Heart right ventricle (tissue), 16 donors: ENCODE measurements around the gene HRG. TPM values are rescaled to one million over a fixed set of nuclear protein-coding genes. Genes with fewer than 3 reads are reported as not detected.
A peak's percentile ranks its signal among the peaks of the same experiment; 100 is the strongest.
"Not testable (repeated sequence)": the region's sequence is repeated elsewhere in the genome, so short reads cannot be mapped to it uniquely, and the experiment has no call there.

ENCODE experiments used
- ATAC-seq, 8 donors: fragments of 200-7000 bp; cut with Tn5 transposase; one replicate each; pipeline ENCODE4 v1.9.1; 2020; ENCODE audit warnings: mild to moderate bottlenecking in 8 of 8, moderate library complexity in 8 of 8, moderate number of reproducible peaks in 1 of 8
- DNase-seq, 2 donors: peaks; one replicate each; pipeline ENCODE4 v3.0.0-alpha.2; 2020
- H3K27ac ChIP-seq, 10 donors: fragments of 200-600 bp; sonication (generic) in 2 of 10; one replicate each; pipeline versions ENCODE4 v1.5.0 to v1.8.0; 2020 to 2022; ENCODE audit warnings: mild to moderate bottlenecking in 3 of 10
- H3K27me3 ChIP-seq, 7 donors: fragments of 200-600 bp; one replicate each; pipeline ENCODE4 v1.8.0; 2021 to 2022; ENCODE audit warnings: mild to moderate bottlenecking in 2 of 7
- H3K36me3 ChIP-seq, 9 donors: fragments of 200-600 bp; sonication (generic) in 1 of 9; one replicate each; pipeline versions ENCODE4 v1.5.0 to v1.8.0; 2020 to 2022; ENCODE audit warnings: mild to moderate bottlenecking in 2 of 9
- H3K4me1 ChIP-seq, 9 donors: fragments of 200-600 bp; sonication (generic) in 1 of 9; one replicate each; pipeline versions ENCODE4 v1.5.0 to v1.8.0; 2020 to 2022; ENCODE audit warnings: mild to moderate bottlenecking in 4 of 9
- H3K4me3 ChIP-seq, 10 donors: fragments of 200-600 bp; sonication (generic) in 2 of 10; one replicate each; pipeline versions ENCODE4 v1.5.0 to v1.8.0; 2020 to 2022; ENCODE audit warnings: mild to moderate bottlenecking in 7 of 10, moderate library complexity in 2 of 10
- H3K9me3 ChIP-seq, 11 donors: fragments of 200-600 bp in 10 of 11; sonication (generic) in 2 of 11; one replicate each; pipeline versions ENCODE4 v1.5.0 to v1.8.0; 2013 to 2022; ENCODE audit warnings: mild to moderate bottlenecking in 2 of 11, control low read depth in 1 of 11, moderate library complexity in 1 of 11
- WGBS, 2 donors: extraction: QIAGEN DNeasy Blood & Tissue Kit; methylation state at CpG; one replicate each; pipeline ENCODE4 v1.1.7; 2013; ENCODE audit warnings: inconsistent platforms in 1 of 2; 5-methylcytosine and 5-hydroxymethylcytosine counted together
- intact Hi-C, 10 donors: fragments of 100-400 bp; cut with DNase I; formaldehyde crosslinking; loops; one replicate each; pipeline versions ENCODE4 v1.11.1 to v1.14.2; 2022
- polyA plus RNA-seq, 2 donors: library from polyadenylated mRNA; stranded (reverse); fragments of 200-250 nt; gene quantifications; one replicate each; pipeline ENCODE4 v1.2.3, GENCODE V29; 2013
- total RNA-seq, 10 donors: library from RNA; stranded (reverse); fragmentation: NEBNext Ultra II Directional in 3 of 10; extraction: Animal tissue kit (Norgen Biotek cat#: 25700) in 3 of 10; gene quantifications; one replicate each; pipeline versions ENCODE4 v1.2.1 to v1.2.4, GENCODE V29; 2021 to 2023
- TF ChIP-seq, protein P1 (sequence below), 9 donors: fragments of 200-600 bp; sonication (generic) in 2 of 9; IDR thresholded peaks; one replicate each; pipeline versions ENCODE4 v1.5.0 to v1.8.0; 2021 to 2022; ENCODE audit warnings: antibody characterized with exemption in 9 of 9, mild to moderate bottlenecking in 5 of 9, moderate library complexity in 1 of 9
- donor health status: Arrhythmogenic right ventricular cardiomyopathy.
- donor health status: ischemic (EF 13 %, LVEDD 7.1; RV severe dilation, severe dysfunction).
- donor health status: healthy with polysubstance abuse.
- donor health status: DM: no; HTN: yes; CAD: no.
- donor health status: DM: no; HTN: no; CAD: no.
- donor health status: ischemic (EF 25% LVEDD 6.9; RV normal size, moderate dysfunction).
- donor health status: ischemic (EF 25% LVEDD 5.7; RV mildly dilated, moderate dysfunction).
- donor health status: healthy.
- donor health status: DM: yes; HTN: yes; CAD: no.
- donor health status: Ischemic cardiomyopathy.
- donor health status: ischemic (EF 35%, LVEDD 5.7; RV mildly dilated, moderate dysfunction).
- donor health status: nonischemic (EF 11% LVEDD 7.7; RV severe dilation, severe dysfunction).
- donor health status: DM: yes; HTN: yes; CAD: no.
- donor health status: PGD.
- donor health status: ischemic (EF 29% LVEDD 5.4; RV normal size, mild dysfunction).
- donor health status: nonischemic (EF 23%, LVEDD 6.1; RV moderate dilation, normal function).

Gene HRG
- total and polyA plus RNA-seq, 12 donors, result 0.20 TPM; not detected in 11

DNA sequence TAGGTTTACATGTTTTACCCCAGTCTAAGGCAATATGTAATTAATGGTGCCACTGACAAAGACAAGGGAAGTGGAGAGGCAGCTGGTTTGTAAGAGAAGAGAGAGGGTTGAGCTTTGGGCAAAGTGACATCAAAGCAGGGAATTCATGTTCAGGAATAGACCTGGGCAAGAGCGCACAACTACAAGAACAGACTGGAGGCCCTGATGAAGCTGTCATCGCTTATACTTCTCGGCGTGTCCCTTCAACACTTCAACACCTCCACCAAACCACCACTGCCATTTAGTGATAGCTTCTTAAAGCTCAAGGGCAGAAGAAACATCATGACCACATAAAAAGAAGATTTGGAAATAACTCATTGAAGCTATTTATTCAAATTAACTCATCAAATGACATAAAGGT is 31.7 kb downstream of the HRG start:
- Histone ChIP-seq H3K36me3 (no peaks in the 10 kb centered on the region), H3K27ac (peak overlapping the region in 8 of 10 donors; percentile 33 to 81 (median 67)), H3K9me3 (no peaks in the 10 kb centered on the region), H3K27me3 (peaks cover 0 to 3% (median 0%) of the 10 kb centered on the region in 7 donors), H3K4me1 (peaks cover 0 to 30% (median 4%) of the 10 kb centered on the region in 9 donors), H3K4me3 (no peak overlapping the region)
- TF ChIP-seq, protein P1, sequence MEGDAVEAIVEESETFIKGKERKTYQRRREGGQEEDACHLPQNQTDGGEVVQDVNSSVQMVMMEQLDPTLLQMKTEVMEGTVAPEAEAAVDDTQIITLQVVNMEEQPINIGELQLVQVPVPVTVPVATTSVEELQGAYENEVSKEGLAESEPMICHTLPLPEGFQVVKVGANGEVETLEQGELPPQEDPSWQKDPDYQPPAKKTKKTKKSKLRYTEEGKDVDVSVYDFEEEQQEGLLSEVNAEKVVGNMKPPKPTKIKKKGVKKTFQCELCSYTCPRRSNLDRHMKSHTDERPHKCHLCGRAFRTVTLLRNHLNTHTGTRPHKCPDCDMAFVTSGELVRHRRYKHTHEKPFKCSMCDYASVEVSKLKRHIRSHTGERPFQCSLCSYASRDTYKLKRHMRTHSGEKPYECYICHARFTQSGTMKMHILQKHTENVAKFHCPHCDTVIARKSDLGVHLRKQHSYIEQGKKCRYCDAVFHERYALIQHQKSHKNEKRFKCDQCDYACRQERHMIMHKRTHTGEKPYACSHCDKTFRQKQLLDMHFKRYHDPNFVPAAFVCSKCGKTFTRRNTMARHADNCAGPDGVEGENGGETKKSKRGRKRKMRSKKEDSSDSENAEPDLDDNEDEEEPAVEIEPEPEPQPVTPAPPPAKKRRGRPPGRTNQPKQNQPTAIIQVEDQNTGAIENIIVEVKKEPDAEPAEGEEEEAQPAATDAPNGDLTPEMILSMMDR (IDR thresholded peaks at IDR 0.05), result no peak
- peak in 1 of 2 donors; percentile 55 for DNase-seq
- ATAC-seq, result peak; percentile 81 to 97 (median 93)
- intact Hi-C loops, result no loop called here
- 43 to 58% methylated on average over 4 of the region's 4 CpGs for WGBS, 2 donors

DNA sequence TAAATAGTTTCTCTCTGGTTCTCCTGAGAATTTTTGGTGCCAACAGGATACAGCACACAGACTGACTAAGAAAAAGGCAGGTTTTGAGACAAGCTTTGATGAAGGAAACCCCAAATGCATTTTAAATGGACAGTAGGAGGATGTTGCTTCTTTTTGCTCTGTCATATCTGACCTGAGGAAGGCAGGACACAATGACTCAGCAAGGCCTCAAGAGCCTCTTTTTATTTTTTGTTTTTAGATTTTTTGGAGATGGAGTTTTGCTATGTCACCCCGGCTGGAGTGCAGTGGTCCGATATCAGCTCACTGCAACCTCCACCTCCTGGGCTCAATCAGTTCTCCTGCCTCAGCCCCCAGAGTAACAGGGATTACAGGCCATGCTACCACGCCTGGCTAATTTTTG is 34.5 kb downstream of the HRG start:
- no peaks in the 10 kb centered on the region for H3K9me3 ChIP-seq
- ATAC-seq (no peak), DNase-seq (no peak)
- intact Hi-C loops, result no loop called here
- H3K36me3 ChIP-seq, result no peaks in the 10 kb centered on the region
- H3K4me1 ChIP-seq, result peaks cover 0 to 30% (median 0%) of the 10 kb centered on the region in 9 donors
- no peak overlapping the region for H3K27ac ChIP-seq
- 85 to 92% methylated on average over 3 of the region's 3 CpGs for WGBS, 2 donors
- H3K27me3 ChIP-seq, result no peaks in the 10 kb centered on the region
- TF ChIP-seq, protein P1 (IDR thresholded peaks at IDR 0.05), result no peak
- no peak overlapping the region for H3K4me3 ChIP-seq

DNA sequence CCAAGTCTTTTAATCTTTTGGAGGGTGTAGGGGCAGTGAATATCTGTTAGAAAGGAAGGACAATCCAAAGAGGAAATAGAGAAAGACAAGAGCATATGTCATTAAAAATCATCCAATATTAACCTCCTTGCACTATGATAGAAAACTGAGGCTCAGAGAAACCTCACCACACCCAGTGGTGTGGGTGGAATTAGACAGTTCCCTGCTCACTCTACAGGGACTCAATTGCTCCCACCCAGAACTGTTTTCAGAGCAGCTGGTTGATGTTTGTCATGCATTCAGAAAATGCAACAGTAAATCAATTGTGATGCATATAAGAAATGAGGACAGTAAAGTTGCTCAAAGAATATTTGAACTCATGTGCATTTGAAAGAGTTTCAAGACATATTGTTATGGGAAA is 36.6 kb downstream of the HRG start:
- H3K36me3 ChIP-seq, DNase-seq, ATAC-seq, H3K4me3 ChIP-seq, intact Hi-C loops, H3K27ac ChIP-seq, H3K27me3 ChIP-seq, H3K9me3 ChIP-seq: not testable (repeated sequence)
- H3K4me1 ChIP-seq, result peaks cover 0 to 22% (median 0%) of the 10 kb centered on the region in 9 donors

DNA sequence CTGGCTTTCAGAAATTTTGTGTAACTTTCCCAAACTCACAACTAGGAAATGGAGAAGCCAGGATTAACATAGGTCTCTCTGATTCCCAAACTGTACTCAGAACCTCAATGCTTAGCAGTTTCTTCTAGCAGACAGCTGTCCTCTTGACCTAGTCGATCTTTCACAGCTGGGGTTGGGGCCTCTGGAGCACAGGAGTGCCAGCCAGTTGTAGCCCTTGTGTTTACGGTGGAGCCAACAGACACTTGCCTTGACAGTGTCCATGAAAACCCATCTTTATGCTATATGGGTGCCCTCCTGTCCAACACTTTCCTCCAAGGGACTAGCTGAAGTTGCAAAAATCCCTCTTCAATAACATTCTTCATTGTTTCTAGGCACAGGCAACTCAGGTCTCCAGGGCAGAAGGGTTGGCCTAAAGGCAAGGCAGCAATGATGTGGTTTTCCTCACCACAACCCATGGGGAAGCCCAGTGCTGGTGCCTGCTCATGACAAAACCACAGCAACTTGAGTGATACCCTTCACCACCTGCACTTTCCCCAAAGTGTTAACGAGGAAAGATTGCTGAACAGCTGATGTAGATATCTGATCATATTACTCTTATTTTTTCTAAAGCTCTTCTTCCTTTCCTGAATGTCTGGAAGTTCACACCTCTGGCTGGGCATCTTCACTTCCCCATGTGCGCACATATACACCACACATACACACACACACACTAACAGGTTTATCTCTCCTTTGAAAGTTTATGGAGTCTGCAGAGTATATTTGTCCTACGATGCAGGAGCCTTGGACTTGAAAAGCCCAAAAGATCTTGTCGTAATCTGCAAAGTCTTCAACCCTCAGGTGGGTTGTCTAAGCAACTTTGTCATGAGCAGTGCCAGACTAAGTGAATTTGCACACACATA is 40.3 kb downstream of the HRG start:
- no peaks in the 10 kb centered on the region for H3K36me3 ChIP-seq

More for the DNA sequence above, 40.3 kb downstream of the HRG start:
- no peak overlapping the region for H3K4me3 ChIP-seq
- 80 to 87% methylated on average over 6 of the region's 6 CpGs for WGBS, 2 donors
- peaks cover 0 to 11% (median 1%) of the 10 kb centered on the region in 9 donors for H3K4me1 ChIP-seq
- intact Hi-C loops, result no loop called here
- H3K27me3 ChIP-seq, result peaks cover 0 to 6% (median 0%) of the 10 kb centered on the region in 7 donors
- no peak for ATAC-seq
- TF ChIP-seq, protein P1 (IDR thresholded peaks at IDR 0.05), result no peak
- no peaks in the 10 kb centered on the region for H3K9me3 ChIP-seq
- DNase-seq, result no peak
- no peak overlapping the region for H3K27ac ChIP-seq
